Measurements from ENCODE around the gene ZNF20.
A peak's percentile ranks its signal among the peaks of the same experiment; 100 is the strongest.

- peak; percentile 93 for TF ChIP-seq CTCF (IDR thresholded peaks at IDR 0.05; ENCODE audit: low read depth, low read length)
- no peak for TF ChIP-seq EZH2phosphoT487 (IDR thresholded peaks at IDR 0.05; ENCODE audit: low read depth)
These were observed 49.3 kb downstream of the ZNF20 start for GRCh38 chr19:12090807-12091206.
